Rectal smooth muscle tissue (tissue), 1 donor: ENCODE data around the gene BCHE.

Experiments
- H3K27ac ChIP-seq: one replicate; pipeline ENCODE4 v1.7.0; 2013; ENCODE audit warnings: low read depth, low read length, inconsistent platforms
- H3K27me3 ChIP-seq: one replicate; pipeline ENCODE4 v1.7.0; 2013; ENCODE audit warnings: low read length; ENCODE audit not compliant: control insufficient read depth, insufficient read depth
- H3K36me3 ChIP-seq: one replicate; pipeline ENCODE4 v1.7.0; 2013; ENCODE audit warnings: low read length; ENCODE audit not compliant: control insufficient read depth, insufficient read depth
- H3K4me1 ChIP-seq: one replicate; pipeline ENCODE4 v1.7.0; 2013; ENCODE audit warnings: low read length; ENCODE audit not compliant: control insufficient read depth, insufficient read depth
- H3K4me3 ChIP-seq: one replicate; pipeline ENCODE4 v1.7.0; 2013; ENCODE audit warnings: low read length
- H3K9ac ChIP-seq: one replicate; pipeline ENCODE4 v1.7.0; 2013; ENCODE audit warnings: low read length

BCHE gene

GRCh38 chr3:165837058-165837525, at the start of gene BCHE:
Gene BCHE (minus strand): TSS chr3:165837423. CDS start chr3:165831033, 6,390 bp downstream.
- Histone ChIP-seq H3K9ac (no peak within 1 kb of the TSS), H3K4me3 (peak within 1 kb of the TSS; percentile 77)

GRCh38 chr3:165885558-165886270, 48.5 kb upstream of the BCHE start:
- H3K9ac ChIP-seq: no peak overlapping the region
- no peak overlapping the region for H3K4me3 ChIP-seq
- no peaks in the 10 kb centered on the region for H3K4me1 ChIP-seq
- H3K36me3 ChIP-seq: no peaks in the 10 kb centered on the region
- H3K27ac ChIP-seq: no peak overlapping the region
- H3K27me3 ChIP-seq: no peaks in the 10 kb centered on the region

More at GRCh38 chr3:165837058-165837525, at the start of gene BCHE:
- Histone ChIP-seq H3K4me1 (no peaks in the 10 kb centered on the region), H3K27ac (peak within 1 kb of the TSS; percentile 38), H3K27me3 (no peaks in the 10 kb centered on the region), H3K36me3 (no peaks in the 10 kb centered on the region)

GRCh38 chr3:165884518-165884917, 47.3 kb upstream of the BCHE start:
- Histone ChIP-seq H3K27me3 (no peaks in the 10 kb centered on the region), H3K9ac (no peak overlapping the region), H3K36me3 (no peaks in the 10 kb centered on the region), H3K27ac (no peak overlapping the region), H3K4me3 (no peak overlapping the region), H3K4me1 (no peaks in the 10 kb centered on the region)

GRCh38 chr3:165883863-165884478, 46.7 kb upstream of the BCHE start:
- Histone ChIP-seq H3K36me3 (no peaks in the 10 kb centered on the region), H3K27me3 (no peaks in the 10 kb centered on the region), H3K27ac (no peak overlapping the region), H3K9ac (no peak overlapping the region), H3K4me3 (peak overlapping the region; percentile 55), H3K4me1 (no peaks in the 10 kb centered on the region)

- no peak overlapping the region for H3K4me3 ChIP-seq
- H3K36me3 ChIP-seq: no peaks in the 10 kb centered on the region
- no peaks in the 10 kb centered on the region for H3K4me1 ChIP-seq
- H3K9ac ChIP-seq: no peak overlapping the region
- H3K27me3 ChIP-seq: no peaks in the 10 kb centered on the region
- no peak overlapping the region for H3K27ac ChIP-seq
Measured at GRCh38 chr3:165883117-165883516, 45.9 kb upstream of the BCHE start.

- Histone ChIP-seq H3K36me3 (no peaks in the 10 kb centered on the region), H3K4me1 (no peaks in the 10 kb centered on the region), H3K27me3 (no peaks in the 10 kb centered on the region), H3K4me3 (no peak overlapping the region), H3K27ac (no peak overlapping the region), H3K9ac (no peak overlapping the region)
Measured at GRCh38 chr3:165875644-165876043, 38.4 kb upstream of the BCHE start.

GRCh38 chr3:165874663-165875489, 37.7 kb upstream of the BCHE start:
- H3K27ac ChIP-seq: no peak overlapping the region
- no peak overlapping the region for H3K9ac ChIP-seq
- H3K4me1 ChIP-seq: no peaks in the 10 kb centered on the region
- H3K36me3 ChIP-seq: no peaks in the 10 kb centered on the region
- H3K27me3 ChIP-seq: no peaks in the 10 kb centered on the region
- no peak overlapping the region for H3K4me3 ChIP-seq

GRCh38 chr3:165868088-165868487, 30.9 kb upstream of the BCHE start:
- Histone ChIP-seq H3K27ac (no peak overlapping the region), H3K9ac (no peak overlapping the region), H3K4me1 (no peaks in the 10 kb centered on the region)

GRCh38 chr3:165859061-165859460, 21.8 kb upstream of the BCHE start:
- Histone ChIP-seq H3K4me3 (no peak overlapping the region), H3K4me1 (peaks cover 5% of the 10 kb centered on the region), H3K9ac (no peak overlapping the region), H3K36me3 (no peaks in the 10 kb centered on the region), H3K27me3 (no peaks in the 10 kb centered on the region), H3K27ac (no peak overlapping the region)

More at GRCh38 chr3:165868088-165868487, 30.9 kb upstream of the BCHE start:
- Histone ChIP-seq H3K36me3 (no peaks in the 10 kb centered on the region), H3K4me3 (no peak overlapping the region), H3K27me3 (no peaks in the 10 kb centered on the region)

GRCh38 chr3:165855581-165855980, 18.4 kb upstream of the BCHE start:
- no peak overlapping the region for H3K27ac ChIP-seq
- no peaks in the 10 kb centered on the region for H3K27me3 ChIP-seq
- no peak overlapping the region for H3K4me3 ChIP-seq
- H3K36me3 ChIP-seq: no peaks in the 10 kb centered on the region
- no peak overlapping the region for H3K9ac ChIP-seq
- H3K4me1 ChIP-seq: peaks cover 5% of the 10 kb centered on the region

- peaks cover 5% of the 10 kb centered on the region for H3K4me1 ChIP-seq
- H3K27ac ChIP-seq: peak overlapping the region; percentile 17
- H3K4me3 ChIP-seq: no peak overlapping the region
- no peaks in the 10 kb centered on the region for H3K27me3 ChIP-seq
- no peaks in the 10 kb centered on the region for H3K36me3 ChIP-seq
- no peak overlapping the region for H3K9ac ChIP-seq
Measured at GRCh38 chr3:165854696-165855095, 17.5 kb upstream of the BCHE start.

GRCh38 chr3:165852711-165853110, 15.5 kb upstream of the BCHE start:
- no peaks in the 10 kb centered on the region for H3K27me3 ChIP-seq
- no peak overlapping the region for H3K9ac ChIP-seq
- no peak overlapping the region for H3K4me3 ChIP-seq
- H3K27ac ChIP-seq: no peak overlapping the region
- peaks cover 5% of the 10 kb centered on the region for H3K4me1 ChIP-seq
- H3K36me3 ChIP-seq: no peaks in the 10 kb centered on the region
